H54 (cell line): ENCODE measurements around the gene ICAM3.
"Not testable (repeated sequence)": the region's sequence is repeated elsewhere in the genome, so short reads cannot be mapped to it uniquely, and the experiment has no call there.

Experiments used
- DNase-seq: peaks from one replicate; pipeline ENCODE4 v3.0.0; 2011; ENCODE audit warnings: low spot score, mixed read lengths; ENCODE audit not compliant: insufficient read length
- FAIRE-seq: peaks from 3 replicates; lab custom pipeline; 2011; peaks lifted over from hg19 to GRCh38; lab: Jason Lieb, UNC
- POLR2A ChIP-seq: IDR thresholded peaks from 2 replicates; pipeline ENCODE4 v1.6.1; 2011; ENCODE audit warnings: low read depth, mild to moderate bottlenecking, low read length

Gene ICAM3

GRCh38 chr19:10339380-10339960, at the start of gene ICAM3:
TSS of gene ICAM3 (minus strand) at chr19:10339624. CDS start at chr19:10339614, 10 bp downstream.
- TF ChIP-seq POLR2A: no peak
- FAIRE-seq (no peak), DNase-seq (no peak)

- no peak for TF ChIP-seq POLR2A
- peak; percentile 59 for DNase-seq
- no peak for FAIRE-seq
These were observed 49.5 kb upstream of the ICAM3 start for GRCh38 chr19:10388957-10389356.

GRCh38 chr19:10384580-10384979, 45.2 kb upstream of the ICAM3 start:
- TF ChIP-seq POLR2A: no peak
- FAIRE-seq (no peak), DNase-seq (no peak)

GRCh38 chr19:10383223-10383499, 43.7 kb upstream of the ICAM3 start:
- FAIRE-seq, DNase-seq: not testable (repeated sequence)

GRCh38 chr19:10380313-10381102, 41.1 kb upstream of the ICAM3 start, which contains the start of gene TYK2:
TSS of gene TYK2 (minus strand) at chr19:10380572. CDS start at chr19:10378406, 2,166 bp downstream.
- DNase-seq (peak; percentile 99), FAIRE-seq (peak; percentile 41)
- peak; percentile 89 for TF ChIP-seq POLR2A

- FAIRE-seq (no peak), DNase-seq (no peak)
- TF ChIP-seq POLR2A: no peak
These were observed 40.5 kb upstream of the ICAM3 start for GRCh38 chr19:10379880-10380312.

- FAIRE-seq (no peak), DNase-seq (no peak)
- no peak for TF ChIP-seq POLR2A
These were observed 38.7 kb upstream of the ICAM3 start for GRCh38 chr19:10378124-10378523.

GRCh38 chr19:10377140-10377640, 37.8 kb upstream of the ICAM3 start:
- DNase-seq, FAIRE-seq: not testable (repeated sequence)

- FAIRE-seq (no peak), DNase-seq (no peak)
- no peak for TF ChIP-seq POLR2A
These were observed 35.5 kb upstream of the ICAM3 start for GRCh38 chr19:10374931-10375330.

GRCh38 chr19:10372690-10373089, 33.3 kb upstream of the ICAM3 start:
- TF ChIP-seq POLR2A: no peak
- FAIRE-seq: no peak

GRCh38 chr19:10368101-10368803, 28.8 kb upstream of the ICAM3 start:
- TF ChIP-seq POLR2A: no peak
- no peak for DNase-seq
- no peak for FAIRE-seq

More at GRCh38 chr19:10372690-10373089, 33.3 kb upstream of the ICAM3 start:
- DNase-seq: no peak

- not testable (repeated sequence) for FAIRE-seq
These were observed 27.6 kb upstream of the ICAM3 start for GRCh38 chr19:10366950-10367512.

GRCh38 chr19:10365518-10365917, 26.1 kb upstream of the ICAM3 start:
- DNase-seq (no peak), FAIRE-seq (no peak)
- no peak for TF ChIP-seq POLR2A

More at GRCh38 chr19:10366950-10367512, 27.6 kb upstream of the ICAM3 start:
- not testable (repeated sequence) for DNase-seq

- TF ChIP-seq POLR2A: no peak
- FAIRE-seq: no peak
- no peak for DNase-seq
These were observed 25.2 kb upstream of the ICAM3 start for GRCh38 chr19:10364644-10365043.
